Measurements from ENCODE around the gene SCUBE1.

GRCh38 chr22:43289976-43290721 is 53.0 kb downstream of the SCUBE1 start:
- no peak for TF ChIP-seq EZH2 (IDR thresholded peaks at IDR 0.05; ENCODE audit: insufficient read depth, poor library complexity, severe bottlenecking)
- no peak for TF ChIP-seq EZH2phosphoT487 (IDR thresholded peaks at IDR 0.05; ENCODE audit: insufficient read depth, low read depth)

All from GM23248 (cell line).